Measurements from ENCODE around the gene FAM234A. TPM values are rescaled to one million over a fixed set of nuclear protein-coding genes. Genes with fewer than 3 reads are reported as not detected.

The FAM234A gene
- total and polyA plus RNA-seq, 4 donors = 24.1 to 39.7 (median 27.8) TPM

DNA sequence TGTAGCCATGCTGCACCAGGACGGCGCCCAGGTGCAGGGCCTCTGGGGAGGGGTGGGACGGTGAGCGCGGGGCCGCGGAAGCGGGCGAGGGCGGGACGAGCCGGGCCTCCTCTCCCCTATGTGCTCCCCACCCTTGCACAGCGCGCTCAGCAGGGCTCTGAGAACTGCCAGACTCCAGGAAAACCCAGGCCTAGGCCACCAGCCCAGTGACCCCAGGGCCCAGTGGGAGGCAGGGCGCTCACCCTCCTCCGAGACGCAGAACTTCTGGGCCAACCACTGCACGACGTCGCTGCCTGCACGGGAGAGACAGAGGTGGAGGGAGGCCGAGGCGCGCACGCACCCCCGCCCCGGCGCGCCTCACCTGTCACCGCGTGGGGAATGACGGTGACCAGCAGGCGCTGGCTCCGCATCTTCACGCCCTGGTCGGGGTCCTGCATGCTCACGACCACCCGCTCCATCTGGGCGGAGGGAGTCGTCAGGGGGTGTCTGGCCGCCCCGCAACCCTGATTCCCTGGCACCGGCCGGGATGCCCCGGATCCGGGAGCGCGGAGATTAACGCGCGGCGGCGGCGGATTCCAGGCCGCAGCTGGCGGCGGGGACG, 40.5 kb downstream of the FAM234A start:
- Histone ChIP-seq H3K27ac (ENCODE audit: low read depth in 1 of 2, low read length in 2 of 2) (no peak overlapping the region), H3K4me3 (ENCODE audit: low read depth in 1 of 3, low read length in 3 of 3) (peak overlapping the region in 1 of 3 donors; percentile 25), H3K27me3 (ENCODE audit: control insufficient read depth in 4 of 4, insufficient read depth in 4 of 4, low read length in 3 of 4) (peaks cover 0 to 4% (median 3%) of the 10 kb centered on the region in 4 donors), H3K9me3 (ENCODE audit: control insufficient read depth in 4 of 4, low read length in 3 of 4) (no peaks in the 10 kb centered on the region), H3K4me1 (ENCODE audit: control insufficient read depth in 4 of 4, insufficient read depth in 4 of 4, low read length in 3 of 4) (peaks cover 0 to 5% (median 1%) of the 10 kb centered on the region in 4 donors), H3K36me3 (ENCODE audit: control insufficient read depth in 4 of 4, insufficient read depth in 3 of 4, low read depth in 1 of 4, low read length in 3 of 4) (peaks cover 0 to 1% (median 0%) of the 10 kb centered on the region in 4 donors), H3K9ac (ENCODE audit: low read depth in 1 of 2, low read length in 2 of 2) (no peak overlapping the region)
- no peak for TF ChIP-seq TAF1 (conservative IDR thresholded peaks at IDR 0.05)
- TF ChIP-seq RXRA (IDR thresholded peaks at IDR 0.05) = no peak
- TF ChIP-seq, protein P1, sequence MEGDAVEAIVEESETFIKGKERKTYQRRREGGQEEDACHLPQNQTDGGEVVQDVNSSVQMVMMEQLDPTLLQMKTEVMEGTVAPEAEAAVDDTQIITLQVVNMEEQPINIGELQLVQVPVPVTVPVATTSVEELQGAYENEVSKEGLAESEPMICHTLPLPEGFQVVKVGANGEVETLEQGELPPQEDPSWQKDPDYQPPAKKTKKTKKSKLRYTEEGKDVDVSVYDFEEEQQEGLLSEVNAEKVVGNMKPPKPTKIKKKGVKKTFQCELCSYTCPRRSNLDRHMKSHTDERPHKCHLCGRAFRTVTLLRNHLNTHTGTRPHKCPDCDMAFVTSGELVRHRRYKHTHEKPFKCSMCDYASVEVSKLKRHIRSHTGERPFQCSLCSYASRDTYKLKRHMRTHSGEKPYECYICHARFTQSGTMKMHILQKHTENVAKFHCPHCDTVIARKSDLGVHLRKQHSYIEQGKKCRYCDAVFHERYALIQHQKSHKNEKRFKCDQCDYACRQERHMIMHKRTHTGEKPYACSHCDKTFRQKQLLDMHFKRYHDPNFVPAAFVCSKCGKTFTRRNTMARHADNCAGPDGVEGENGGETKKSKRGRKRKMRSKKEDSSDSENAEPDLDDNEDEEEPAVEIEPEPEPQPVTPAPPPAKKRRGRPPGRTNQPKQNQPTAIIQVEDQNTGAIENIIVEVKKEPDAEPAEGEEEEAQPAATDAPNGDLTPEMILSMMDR (IDR thresholded peaks at IDR 0.05; ENCODE audit: low read depth, low read length, missing input control) = no peak
- TF ChIP-seq HNF4G (IDR thresholded peaks at IDR 0.05) = no peak
- TF ChIP-seq JUND (IDR thresholded peaks at IDR 0.05) = no peak
- TF ChIP-seq GABPA (IDR thresholded peaks at IDR 0.05 in 1 of 2, conservative IDR thresholded peaks at IDR 0.05 in 1 of 2) = no peak
- no peak for TF ChIP-seq ZBTB33 (IDR thresholded peaks at IDR 0.05)
- TF ChIP-seq, protein P2, sequence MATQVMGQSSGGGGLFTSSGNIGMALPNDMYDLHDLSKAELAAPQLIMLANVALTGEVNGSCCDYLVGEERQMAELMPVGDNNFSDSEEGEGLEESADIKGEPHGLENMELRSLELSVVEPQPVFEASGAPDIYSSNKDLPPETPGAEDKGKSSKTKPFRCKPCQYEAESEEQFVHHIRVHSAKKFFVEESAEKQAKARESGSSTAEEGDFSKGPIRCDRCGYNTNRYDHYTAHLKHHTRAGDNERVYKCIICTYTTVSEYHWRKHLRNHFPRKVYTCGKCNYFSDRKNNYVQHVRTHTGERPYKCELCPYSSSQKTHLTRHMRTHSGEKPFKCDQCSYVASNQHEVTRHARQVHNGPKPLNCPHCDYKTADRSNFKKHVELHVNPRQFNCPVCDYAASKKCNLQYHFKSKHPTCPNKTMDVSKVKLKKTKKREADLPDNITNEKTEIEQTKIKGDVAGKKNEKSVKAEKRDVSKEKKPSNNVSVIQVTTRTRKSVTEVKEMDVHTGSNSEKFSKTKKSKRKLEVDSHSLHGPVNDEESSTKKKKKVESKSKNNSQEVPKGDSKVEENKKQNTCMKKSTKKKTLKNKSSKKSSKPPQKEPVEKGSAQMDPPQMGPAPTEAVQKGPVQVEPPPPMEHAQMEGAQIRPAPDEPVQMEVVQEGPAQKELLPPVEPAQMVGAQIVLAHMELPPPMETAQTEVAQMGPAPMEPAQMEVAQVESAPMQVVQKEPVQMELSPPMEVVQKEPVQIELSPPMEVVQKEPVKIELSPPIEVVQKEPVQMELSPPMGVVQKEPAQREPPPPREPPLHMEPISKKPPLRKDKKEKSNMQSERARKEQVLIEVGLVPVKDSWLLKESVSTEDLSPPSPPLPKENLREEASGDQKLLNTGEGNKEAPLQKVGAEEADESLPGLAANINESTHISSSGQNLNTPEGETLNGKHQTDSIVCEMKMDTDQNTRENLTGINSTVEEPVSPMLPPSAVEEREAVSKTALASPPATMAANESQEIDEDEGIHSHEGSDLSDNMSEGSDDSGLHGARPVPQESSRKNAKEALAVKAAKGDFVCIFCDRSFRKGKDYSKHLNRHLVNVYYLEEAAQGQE (IDR thresholded peaks at IDR 0.05) = no peak
- TF ChIP-seq NR2F2 (IDR thresholded peaks at IDR 0.05) = no peak
- no peak for TF ChIP-seq SP1 (IDR thresholded peaks at IDR 0.05)
- TF ChIP-seq EGR1 (IDR thresholded peaks at IDR 0.05; ENCODE audit: low read depth in 2 of 2) = no peak
- TF ChIP-seq, protein P3, sequence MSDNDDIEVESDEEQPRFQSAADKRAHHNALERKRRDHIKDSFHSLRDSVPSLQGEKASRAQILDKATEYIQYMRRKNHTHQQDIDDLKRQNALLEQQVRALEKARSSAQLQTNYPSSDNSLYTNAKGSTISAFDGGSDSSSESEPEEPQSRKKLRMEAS (IDR thresholded peaks at IDR 0.05) = no peak
- TF ChIP-seq RAD21 (IDR thresholded peaks at IDR 0.05) = no peak
- TF ChIP-seq FOXA2 (IDR thresholded peaks at IDR 0.05) = no peak
- no peak for TF ChIP-seq ATF3 (IDR thresholded peaks at IDR 0.05)
- TF ChIP-seq FOXA1 (IDR thresholded peaks at IDR 0.05) = no peak
- TF ChIP-seq HNF4A (conservative IDR thresholded peaks at IDR 0.05) = no peak
- TF ChIP-seq YY1 (IDR thresholded peaks at IDR 0.05) = no peak
- no peak for DNase-seq (ENCODE audit: low spot score)
- 4% methylated on average over 58 of the region's 58 CpGs for WGBS

All from liver (tissue), 9 donors.